Astrocyte (in vitro differentiated cells and primary cell): ENCODE measurements around the gene RASL12. TPM values are rescaled to one million over a fixed set of nuclear protein-coding genes. Genes with fewer than 3 reads are reported as not detected.

Experiments used
- DNase-seq: peaks from one replicate; pipeline ENCODE4 v3.0.0-alpha.2; 2010; ENCODE audit warnings: low read depth
- FAIRE-seq: peaks from 2 replicates; lab custom pipeline; 2011; peaks lifted over from hg19 to GRCh38; lab: Jason Lieb, UNC
- H2AFZ ChIP-seq: 2 replicates; pipeline ENCODE4 v1.6.0; 2012; ENCODE audit warnings: low read depth, low read length, inconsistent platforms
- H3K27ac ChIP-seq: 2 replicates; pipeline ENCODE4 v1.5.1; 2011; ENCODE audit warnings: low read depth, low read length, inconsistent platforms
- H3K27me3 ChIP-seq: 2 replicates; pipeline ENCODE4 v1.6.0; 2011; ENCODE audit warnings: low read length, inconsistent platforms; ENCODE audit not compliant: insufficient read depth
- H3K36me3 ChIP-seq: 2 replicates; pipeline ENCODE4 v1.5.1; 2011; ENCODE audit warnings: low read length, inconsistent platforms; ENCODE audit not compliant: insufficient read depth
- H3K4me1 ChIP-seq: 2 replicates; pipeline ENCODE4 v1.5.1; 2011; ENCODE audit warnings: low read length, inconsistent platforms; ENCODE audit not compliant: insufficient read depth
- H3K4me2 ChIP-seq: 2 replicates; pipeline ENCODE4 v1.6.0; 2012; ENCODE audit warnings: low read length, inconsistent platforms
- H3K4me3 ChIP-seq: 2 replicates; pipeline ENCODE4 v1.5.1; 2011; ENCODE audit warnings: low read depth, mild to moderate bottlenecking, low read length, inconsistent platforms; ENCODE audit not compliant: insufficient read depth
- H3K79me2 ChIP-seq: 2 replicates; pipeline ENCODE4 v1.6.0; 2012; ENCODE audit warnings: mild to moderate bottlenecking, low read length, inconsistent platforms; ENCODE audit not compliant: insufficient read depth
- H3K9ac ChIP-seq: 2 replicates; pipeline ENCODE4 v1.6.0; 2012; ENCODE audit warnings: mild to moderate bottlenecking, low read length, inconsistent platforms
- H3K9me3 ChIP-seq: 2 replicates; pipeline ENCODE4 v1.5.1; 2012; ENCODE audit warnings: low read depth, mild to moderate bottlenecking, low read length, inconsistent platforms; ENCODE audit not compliant: insufficient read depth
- H4K20me1 ChIP-seq: 2 replicates; pipeline ENCODE4 v1.6.0; 2012; ENCODE audit warnings: low read length, inconsistent platforms; ENCODE audit not compliant: insufficient read depth
- H3K27ac Mint-ChIP-seq: one replicate; pipeline ENCODE4 v1.8.0; 2021; ENCODE audit warnings: mild to moderate bottlenecking, mixed read lengths; ENCODE audit not compliant: unreplicated experiment
- H3K27me3 Mint-ChIP-seq: one replicate; pipeline ENCODE4 v1.8.0; 2021; ENCODE audit warnings: low read depth, mixed read lengths; ENCODE audit not compliant: unreplicated experiment
- H3K36me3 Mint-ChIP-seq: one replicate; pipeline ENCODE4 v1.8.0; 2021; ENCODE audit warnings: low read depth, mixed read lengths; ENCODE audit not compliant: unreplicated experiment
- H3K4me1 Mint-ChIP-seq: one replicate; pipeline ENCODE4 v1.8.0; 2021; ENCODE audit warnings: low read depth, mixed read lengths; ENCODE audit not compliant: unreplicated experiment
- H3K4me3 Mint-ChIP-seq: one replicate; pipeline ENCODE4 v1.8.0; 2021; ENCODE audit warnings: mild to moderate bottlenecking, moderate library complexity, mixed read lengths; ENCODE audit not compliant: unreplicated experiment
- H3K9me3 Mint-ChIP-seq: one replicate; pipeline ENCODE4 v1.8.0; 2021; ENCODE audit warnings: mild to moderate bottlenecking, mixed read lengths; ENCODE audit not compliant: unreplicated experiment
- EZH2 ChIP-seq: IDR thresholded peaks from 2 replicates; pipeline ENCODE4 v1.6.1; 2012; ENCODE audit warnings: mild to moderate bottlenecking, low read length, inconsistent platforms; ENCODE audit not compliant: insufficient read depth
- total RNA-seq: library from RNA; stranded (reverse); gene quantifications from 2 replicates; pipeline ENCODE4 v1.2.1, GENCODE V29; 2021
- TF ChIP-seq, protein P1 (sequence below): IDR thresholded peaks from 2 replicates; pipeline ENCODE4 v1.5.1; 2011; ENCODE audit warnings: low read depth, mild to moderate bottlenecking, inconsistent platforms, low read length, moderate library complexity; ENCODE audit not compliant: insufficient read depth

Gene RASL12
- total RNA-seq, 1 donor from 2014 or later = 0.32 TPM

DNA sequence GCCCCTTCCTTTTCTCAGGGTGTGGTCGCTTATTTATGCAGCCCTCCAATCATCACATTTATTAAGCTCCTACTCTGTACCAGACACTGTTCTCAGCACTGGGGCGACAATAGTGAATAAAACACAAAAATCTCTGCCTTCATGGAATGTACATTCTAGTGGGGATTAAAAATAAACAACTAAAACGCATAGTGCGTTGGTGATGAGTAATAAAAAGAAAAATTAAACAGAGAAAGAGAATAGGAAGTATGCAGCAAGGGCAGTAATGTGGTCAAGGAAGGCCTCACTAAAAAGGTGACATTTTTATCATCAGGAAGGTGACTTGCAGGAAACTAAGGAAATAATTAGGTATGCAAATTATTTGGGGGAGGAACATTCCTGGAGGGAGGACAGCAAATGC, 17.5 kb downstream of the RASL12 start:
- Histone ChIP-seq H3K27ac (no peak overlapping the region), H3K4me1 (peaks cover 12% of the 10 kb centered on the region), H2AFZ (no peak overlapping the region), H3K9me3 (no peaks in the 10 kb centered on the region), H4K20me1 (no peaks in the 10 kb centered on the region), H3K36me3 (no peaks in the 10 kb centered on the region), H3K27me3 (no peaks in the 10 kb centered on the region), H3K79me2 (no peaks in the 10 kb centered on the region), H3K4me3 (no peak overlapping the region), H3K4me2 (peak overlapping the region; percentile 86), H3K9ac (no peak overlapping the region)
- H3K4me1 Mint-ChIP-seq = peaks cover 2% of the 10 kb centered on the region
- no peaks in the 10 kb centered on the region for H3K36me3 Mint-ChIP-seq
- no peaks in the 10 kb centered on the region for H3K9me3 Mint-ChIP-seq
- no peak overlapping the region for H3K4me3 Mint-ChIP-seq
- DNase-seq (no peak), FAIRE-seq (no peak)
- H3K27ac Mint-ChIP-seq = no peak overlapping the region
- peaks cover 24% of the 10 kb centered on the region for H3K27me3 Mint-ChIP-seq
- TF ChIP-seq EZH2 = no peak
- TF ChIP-seq, protein P1, sequence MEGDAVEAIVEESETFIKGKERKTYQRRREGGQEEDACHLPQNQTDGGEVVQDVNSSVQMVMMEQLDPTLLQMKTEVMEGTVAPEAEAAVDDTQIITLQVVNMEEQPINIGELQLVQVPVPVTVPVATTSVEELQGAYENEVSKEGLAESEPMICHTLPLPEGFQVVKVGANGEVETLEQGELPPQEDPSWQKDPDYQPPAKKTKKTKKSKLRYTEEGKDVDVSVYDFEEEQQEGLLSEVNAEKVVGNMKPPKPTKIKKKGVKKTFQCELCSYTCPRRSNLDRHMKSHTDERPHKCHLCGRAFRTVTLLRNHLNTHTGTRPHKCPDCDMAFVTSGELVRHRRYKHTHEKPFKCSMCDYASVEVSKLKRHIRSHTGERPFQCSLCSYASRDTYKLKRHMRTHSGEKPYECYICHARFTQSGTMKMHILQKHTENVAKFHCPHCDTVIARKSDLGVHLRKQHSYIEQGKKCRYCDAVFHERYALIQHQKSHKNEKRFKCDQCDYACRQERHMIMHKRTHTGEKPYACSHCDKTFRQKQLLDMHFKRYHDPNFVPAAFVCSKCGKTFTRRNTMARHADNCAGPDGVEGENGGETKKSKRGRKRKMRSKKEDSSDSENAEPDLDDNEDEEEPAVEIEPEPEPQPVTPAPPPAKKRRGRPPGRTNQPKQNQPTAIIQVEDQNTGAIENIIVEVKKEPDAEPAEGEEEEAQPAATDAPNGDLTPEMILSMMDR = no peak

DNA sequence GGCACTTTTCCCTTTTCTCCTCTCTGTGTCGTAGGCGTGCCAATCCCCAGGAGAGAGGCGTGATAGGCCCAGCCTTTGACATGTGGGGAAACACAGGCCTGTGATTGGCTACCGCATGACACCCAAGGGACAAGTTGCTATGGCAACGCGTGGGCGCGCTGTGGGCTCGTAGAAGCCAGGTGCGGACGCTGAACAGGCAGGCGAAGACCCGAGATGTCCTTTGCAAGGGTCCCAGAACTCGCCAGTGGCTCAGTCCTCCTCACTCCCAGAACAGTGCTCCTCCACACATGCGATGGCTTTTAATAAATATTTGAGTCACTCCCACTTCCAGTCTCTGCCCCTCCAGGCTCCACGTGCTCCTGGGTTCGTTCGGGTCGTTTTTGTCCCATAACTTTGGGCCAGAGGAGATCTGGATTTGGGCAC, 18.4 kb downstream of the RASL12 start:
- peak overlapping the region; percentile 52 for H3K4me3 ChIP-seq
- no peaks in the 10 kb centered on the region for H3K27me3 ChIP-seq
- no peaks in the 10 kb centered on the region for H3K36me3 ChIP-seq
- DNase-seq (peak; percentile 88), FAIRE-seq (no peak)
- no peak for TF ChIP-seq EZH2
- TF ChIP-seq, protein P1 = no peak
- no peaks in the 10 kb centered on the region for H4K20me1 ChIP-seq
- peak overlapping the region; percentile 86 for H3K4me2 ChIP-seq
- H2AFZ ChIP-seq = peak overlapping the region; percentile 67
- H3K36me3 Mint-ChIP-seq = no peaks in the 10 kb centered on the region
- H3K79me2 ChIP-seq = no peaks in the 10 kb centered on the region
- no peak overlapping the region for H3K4me3 Mint-ChIP-seq
- H3K27ac Mint-ChIP-seq = no peak overlapping the region
- H3K27ac ChIP-seq = no peak overlapping the region
- peaks cover 4% of the 10 kb centered on the region for H3K4me1 Mint-ChIP-seq
- H3K27me3 Mint-ChIP-seq = peaks cover 27% of the 10 kb centered on the region
- H3K9me3 ChIP-seq = no peaks in the 10 kb centered on the region
- peak overlapping the region; percentile 26 for H3K9ac ChIP-seq
- no peaks in the 10 kb centered on the region for H3K9me3 Mint-ChIP-seq
- H3K4me1 ChIP-seq = peaks cover 11% of the 10 kb centered on the region

DNA sequence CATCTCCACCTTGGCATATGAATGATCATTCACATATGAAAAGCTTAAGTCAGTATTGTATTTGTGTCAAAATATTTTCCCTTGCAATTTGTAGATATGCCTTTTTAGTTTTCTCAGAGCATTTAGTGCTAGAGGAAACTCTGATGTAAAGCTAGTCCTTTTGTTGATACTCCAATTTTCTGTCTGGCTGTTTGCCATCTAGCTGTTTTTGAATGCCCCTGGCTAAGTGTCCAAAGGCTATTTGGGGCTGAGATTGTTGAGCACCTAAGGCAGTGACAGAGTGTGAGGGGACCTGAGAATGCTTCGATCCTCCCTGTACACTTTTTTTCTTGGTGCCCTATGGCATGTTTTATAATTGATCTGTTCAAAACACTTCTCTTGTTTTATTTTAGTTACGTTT, 19.6 kb downstream of the RASL12 start:
- FAIRE-seq (no peak), DNase-seq (no peak)
- H3K4me1 Mint-ChIP-seq = peaks cover 9% of the 10 kb centered on the region

More for the DNA sequence above, 19.6 kb downstream of the RASL12 start:
- Histone ChIP-seq H3K4me1 (peaks cover 16% of the 10 kb centered on the region), H3K9me3 (no peaks in the 10 kb centered on the region), H4K20me1 (no peaks in the 10 kb centered on the region), H3K9ac (no peak overlapping the region), H3K4me3 (no peak overlapping the region), H3K79me2 (no peaks in the 10 kb centered on the region), H3K36me3 (no peaks in the 10 kb centered on the region), H3K4me2 (no peak overlapping the region), H2AFZ (no peak overlapping the region), H3K27me3 (no peaks in the 10 kb centered on the region), H3K27ac (no peak overlapping the region)
- Mint-ChIP-seq H3K9me3 (no peaks in the 10 kb centered on the region), H3K36me3 (no peaks in the 10 kb centered on the region), H3K27ac (no peak overlapping the region), H3K27me3 (peaks cover 27% of the 10 kb centered on the region), H3K4me3 (no peak overlapping the region)
- TF ChIP-seq, protein P1 = no peak
- TF ChIP-seq EZH2 = no peak
